H1 (cell line): ENCODE data around the gene DLAT.

Experiments used
- ATF2 ChIP-seq: IDR thresholded peaks from 2 replicates; pipeline ENCODE4 v1.6.1; 2012; ENCODE audit warnings: low read length, inconsistent platforms
- CEBPB ChIP-seq: IDR thresholded peaks from 2 replicates; pipeline ENCODE4 v1.6.1; 2012; ENCODE audit warnings: low read depth, low read length
- HDAC2 ChIP-seq, 2 experiments: fragments of 300-600 bp in 1 of 2; sonication (generic) in 1 of 2; IDR thresholded peaks; 2 replicates each; pipeline ENCODE4 v1.6.1; 2011 to 2012; ENCODE audit warnings: low read depth in 2 of 2, low read length in 2 of 2, mild to moderate bottlenecking in 2 of 2, moderate library complexity in 2 of 2, borderline replicate concordance in 1 of 2, inconsistent platforms in 1 of 2
- POLR2AphosphoS5 ChIP-seq: IDR thresholded peaks from 2 replicates; pipeline ENCODE4 v1.6.1; 2011; ENCODE audit warnings: low read depth, low read length
- TF ChIP-seq, protein P1 (sequence below): IDR thresholded peaks from 2 replicates; pipeline ENCODE4 v1.6.1; 2011; ENCODE audit warnings: low read depth, mild to moderate bottlenecking, low read length; ENCODE audit not compliant: insufficient read depth
- TF ChIP-seq, protein P2 (sequence below), 3 experiments: IDR thresholded peaks; 1 replicate in 2 of 3; 2 replicates in 1 of 3; pipeline versions ENCODE4 v1.5.1 to v1.6.1; 2011; ENCODE audit warnings: low read length in 3 of 3, mild to moderate bottlenecking in 3 of 3, inconsistent platforms in 2 of 3, low read depth in 1 of 3, moderate library complexity in 1 of 3; ENCODE audit not compliant: insufficient read depth in 1 of 3; ENCODE audit errors: control extremely low read depth in 1 of 3

DNA sequence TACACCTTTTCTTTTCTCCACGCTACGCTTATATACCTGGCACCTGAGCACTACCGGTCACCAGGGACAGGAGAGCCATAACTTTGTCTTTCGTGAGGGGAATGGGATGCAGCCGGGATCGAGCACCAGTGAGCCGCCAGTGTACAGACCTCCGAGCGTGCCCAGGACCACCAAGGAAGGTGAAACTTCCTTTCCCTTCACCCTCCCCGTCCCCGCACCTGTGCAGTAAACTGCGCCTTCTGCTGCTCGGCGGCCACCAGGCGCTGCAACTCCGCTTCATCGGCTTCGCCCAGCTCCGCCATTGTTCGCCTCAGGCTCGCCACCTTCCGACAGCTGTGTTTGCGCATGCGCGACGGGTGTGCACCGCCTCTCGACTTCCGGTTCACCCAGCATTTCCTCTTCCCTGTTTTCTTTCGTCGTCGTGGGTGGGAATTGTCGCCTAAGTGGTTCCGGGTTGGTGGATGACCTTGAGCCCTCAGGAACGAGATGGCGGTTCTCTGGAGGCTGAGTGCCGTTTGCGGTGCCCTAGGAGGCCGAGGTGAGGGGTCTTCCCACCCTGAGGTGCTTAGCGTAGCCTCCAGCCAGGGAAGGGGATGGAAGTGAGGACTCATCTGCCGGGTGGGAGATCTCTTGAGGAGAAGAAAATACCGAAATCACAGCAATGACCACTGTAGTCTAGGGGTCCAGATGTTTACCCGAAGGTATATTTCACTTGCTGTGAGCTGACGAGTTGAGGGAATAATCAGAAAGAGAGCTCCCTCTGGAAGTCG is 61.4 kb downstream of the DLAT start, which contains the start of the genes SDHD and TIMM8B:
- TF ChIP-seq ATF2 = 0 out of 2 replicates have a peak, but pooled peaks have one; percentile 35
- TF ChIP-seq HDAC2 (IDR thresholded peaks at IDR 0.05; ENCODE audit: borderline replicate concordance in 1 of 2, low read depth in 2 of 2, low read length in 2 of 2) = peak in 1 of 2 experiments; percentile 25; a peak in 1 of 4 replicates
- TF ChIP-seq, protein P1, sequence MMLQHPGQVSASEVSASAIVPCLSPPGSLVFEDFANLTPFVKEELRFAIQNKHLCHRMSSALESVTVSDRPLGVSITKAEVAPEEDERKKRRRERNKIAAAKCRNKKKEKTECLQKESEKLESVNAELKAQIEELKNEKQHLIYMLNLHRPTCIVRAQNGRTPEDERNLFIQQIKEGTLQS = no peak
- peak; percentile 91 for TF ChIP-seq POLR2AphosphoS5
- TF ChIP-seq, protein P2, sequence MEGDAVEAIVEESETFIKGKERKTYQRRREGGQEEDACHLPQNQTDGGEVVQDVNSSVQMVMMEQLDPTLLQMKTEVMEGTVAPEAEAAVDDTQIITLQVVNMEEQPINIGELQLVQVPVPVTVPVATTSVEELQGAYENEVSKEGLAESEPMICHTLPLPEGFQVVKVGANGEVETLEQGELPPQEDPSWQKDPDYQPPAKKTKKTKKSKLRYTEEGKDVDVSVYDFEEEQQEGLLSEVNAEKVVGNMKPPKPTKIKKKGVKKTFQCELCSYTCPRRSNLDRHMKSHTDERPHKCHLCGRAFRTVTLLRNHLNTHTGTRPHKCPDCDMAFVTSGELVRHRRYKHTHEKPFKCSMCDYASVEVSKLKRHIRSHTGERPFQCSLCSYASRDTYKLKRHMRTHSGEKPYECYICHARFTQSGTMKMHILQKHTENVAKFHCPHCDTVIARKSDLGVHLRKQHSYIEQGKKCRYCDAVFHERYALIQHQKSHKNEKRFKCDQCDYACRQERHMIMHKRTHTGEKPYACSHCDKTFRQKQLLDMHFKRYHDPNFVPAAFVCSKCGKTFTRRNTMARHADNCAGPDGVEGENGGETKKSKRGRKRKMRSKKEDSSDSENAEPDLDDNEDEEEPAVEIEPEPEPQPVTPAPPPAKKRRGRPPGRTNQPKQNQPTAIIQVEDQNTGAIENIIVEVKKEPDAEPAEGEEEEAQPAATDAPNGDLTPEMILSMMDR (IDR thresholded peaks at IDR 0.05; ENCODE audit: control extremely low read depth in 1 of 3, insufficient read depth in 1 of 3, low read depth in 1 of 3, low read length in 3 of 3) = peak in 1 of 3 experiments; percentile 17; a peak in 2 of 4 replicates
- no peak for TF ChIP-seq CEBPB
